GM18858 (cell line): Measurements from ENCODE around the gene LIPG.
"Not testable (repeated sequence)": the region's sequence is repeated elsewhere in the genome, so short reads cannot be mapped to it uniquely, and the experiment has no call there.

Experiments
- ATAC-seq: cut with Tn5 transposase; IDR thresholded peaks from one replicate; pipeline ENCODE4 v1.9.1; 2021; ENCODE audit not compliant: unreplicated experiment

LIPG gene

DNA sequence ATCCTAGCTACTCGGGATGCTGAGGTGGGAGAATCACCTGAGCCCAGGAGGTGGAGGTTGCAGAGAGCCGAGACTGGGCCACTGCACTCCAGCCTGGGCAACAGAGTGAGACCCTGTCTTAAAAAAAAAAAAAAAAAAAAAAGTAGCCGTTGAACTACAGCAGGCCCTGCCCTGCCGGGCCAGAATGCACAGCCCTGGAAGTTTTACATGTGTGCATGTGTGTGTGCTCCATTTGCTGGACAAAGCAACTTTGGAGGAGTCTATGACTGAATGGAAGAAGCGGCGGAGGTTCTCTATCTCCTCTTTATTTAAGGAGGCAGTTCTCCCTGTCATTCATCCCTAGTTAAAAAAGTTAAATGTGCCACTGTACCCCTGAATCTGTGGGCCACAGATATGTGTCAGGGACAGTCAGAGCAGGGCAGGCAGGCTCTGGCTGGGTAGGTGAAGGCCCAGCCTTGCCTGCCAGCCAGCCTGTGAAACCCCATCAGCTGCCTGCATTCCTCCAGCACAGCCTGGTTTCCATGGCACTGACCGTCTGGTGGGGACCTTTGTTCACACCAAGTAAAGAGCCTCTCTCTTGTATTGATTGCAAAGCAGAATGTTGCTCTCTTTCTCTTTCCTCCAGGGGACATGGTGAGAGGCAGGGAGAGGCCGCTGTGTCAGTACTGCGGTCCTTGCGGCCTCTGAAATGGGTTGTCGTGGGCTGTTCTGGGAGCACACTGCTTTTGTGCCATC lies 10.9 kb downstream of the LIPG start:
- no peak for ATAC-seq

DNA sequence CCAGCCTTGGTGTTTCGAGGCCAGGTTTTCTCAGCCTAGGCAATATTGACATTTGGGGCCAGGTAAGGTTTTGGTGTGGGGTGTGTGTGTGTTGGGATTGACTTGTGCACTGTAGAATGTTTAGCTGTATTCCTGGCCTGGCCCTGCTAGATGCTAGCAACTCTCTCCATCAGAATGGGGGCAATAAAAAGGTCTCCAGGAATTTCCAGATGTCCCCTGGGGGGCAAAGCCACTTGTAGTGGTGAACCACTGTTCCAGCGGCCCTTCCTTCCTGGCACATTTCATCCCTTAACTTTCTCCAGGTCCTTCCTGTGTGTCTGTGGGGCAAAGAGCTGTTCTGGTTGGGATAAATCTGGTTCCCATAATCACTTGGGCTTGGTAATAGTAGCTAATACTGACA lies 12.0 kb downstream of the LIPG start:
- no peak for ATAC-seq

GRCh38 chr18:49579041-49579440 lies 17.2 kb downstream of the LIPG start:
- not testable (repeated sequence) for ATAC-seq

DNA sequence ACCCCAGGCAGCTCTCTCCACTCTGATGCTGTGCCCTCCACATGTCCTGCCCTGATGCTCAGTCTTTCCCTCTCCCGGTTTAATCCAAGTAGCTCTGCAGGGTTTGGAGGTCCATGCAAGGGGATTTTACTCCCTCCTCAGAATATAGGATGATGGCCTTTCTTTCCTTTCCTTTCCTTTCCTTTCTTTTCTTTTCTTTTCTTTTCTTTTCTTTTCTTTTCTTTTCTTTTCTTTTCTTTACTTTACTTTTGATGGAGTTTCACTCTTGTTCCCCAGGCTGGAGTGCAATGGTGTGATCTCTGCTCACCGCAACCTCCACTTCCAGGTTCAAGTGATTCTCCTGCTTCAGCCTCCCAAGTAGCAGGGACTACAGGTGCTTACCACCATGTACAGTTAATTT lies 17.7 kb downstream of the LIPG start:
- not testable (repeated sequence) for ATAC-seq

GRCh38 chr18:49580279-49580678 lies 18.4 kb downstream of the LIPG start:
- ATAC-seq: no peak

- no peak for ATAC-seq
Measured at GRCh38 chr18:49581371-49581770, 19.5 kb downstream of the LIPG start.

DNA sequence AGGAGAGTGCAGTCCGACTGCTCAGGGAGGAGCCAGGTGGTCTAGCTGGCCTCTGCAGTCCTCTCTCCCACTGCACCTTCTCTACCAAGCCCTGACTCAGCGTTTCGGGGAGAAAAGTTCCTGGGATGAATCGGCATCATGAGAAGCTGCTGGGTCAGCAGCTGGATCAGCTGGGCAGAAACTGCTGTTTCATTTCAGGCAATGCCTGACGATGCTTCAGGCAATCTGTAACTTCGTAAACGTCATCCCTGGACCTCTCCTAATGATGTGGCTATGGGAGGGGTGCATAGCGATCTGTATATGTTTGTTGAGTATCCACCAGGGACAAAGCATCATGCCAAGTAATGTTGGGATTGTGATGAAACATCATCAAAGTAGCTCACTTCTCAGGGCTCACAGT lies 20.7 kb downstream of the LIPG start:
- no peak for ATAC-seq

DNA sequence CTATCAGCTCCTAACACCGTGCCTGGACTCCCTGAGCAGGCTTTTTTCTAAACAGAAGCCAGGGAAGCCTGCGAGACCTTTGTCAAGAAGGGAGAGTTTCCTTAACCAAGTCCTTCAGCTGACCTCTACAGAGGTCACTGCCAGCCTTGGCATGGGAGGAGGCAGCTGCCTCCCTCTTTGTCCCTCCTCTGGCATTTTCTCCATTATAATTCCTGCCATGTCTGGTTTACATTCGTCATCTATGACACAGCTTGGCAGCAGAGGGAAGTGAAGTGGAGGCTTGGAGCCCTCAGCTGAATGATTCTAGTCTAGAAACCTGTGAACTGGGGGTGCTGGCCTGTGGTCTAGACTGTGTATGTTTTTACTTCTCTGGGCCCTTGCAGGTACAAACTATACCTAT lies 22.5 kb downstream of the LIPG start:
- ATAC-seq: no peak

DNA sequence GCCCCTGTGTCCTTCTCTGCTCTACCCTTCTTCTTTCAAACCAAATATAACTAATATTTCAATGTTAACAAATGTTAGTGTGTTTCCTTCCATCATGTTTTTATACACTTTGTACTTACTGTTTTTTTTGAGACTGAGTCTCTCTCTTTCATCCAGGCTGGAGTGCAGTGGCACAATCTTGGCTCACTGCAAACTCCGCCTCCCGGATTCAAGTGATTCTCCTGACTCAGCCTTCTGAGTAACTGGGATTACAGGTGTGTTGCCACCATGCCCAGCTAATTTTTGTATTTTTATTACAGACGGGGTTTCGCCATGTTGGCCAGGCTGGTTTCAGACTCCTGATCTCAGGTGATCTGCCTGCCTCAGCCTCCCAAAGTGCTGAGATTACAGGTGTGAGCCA lies 23.1 kb downstream of the LIPG start:
- ATAC-seq: not testable (repeated sequence)

DNA sequence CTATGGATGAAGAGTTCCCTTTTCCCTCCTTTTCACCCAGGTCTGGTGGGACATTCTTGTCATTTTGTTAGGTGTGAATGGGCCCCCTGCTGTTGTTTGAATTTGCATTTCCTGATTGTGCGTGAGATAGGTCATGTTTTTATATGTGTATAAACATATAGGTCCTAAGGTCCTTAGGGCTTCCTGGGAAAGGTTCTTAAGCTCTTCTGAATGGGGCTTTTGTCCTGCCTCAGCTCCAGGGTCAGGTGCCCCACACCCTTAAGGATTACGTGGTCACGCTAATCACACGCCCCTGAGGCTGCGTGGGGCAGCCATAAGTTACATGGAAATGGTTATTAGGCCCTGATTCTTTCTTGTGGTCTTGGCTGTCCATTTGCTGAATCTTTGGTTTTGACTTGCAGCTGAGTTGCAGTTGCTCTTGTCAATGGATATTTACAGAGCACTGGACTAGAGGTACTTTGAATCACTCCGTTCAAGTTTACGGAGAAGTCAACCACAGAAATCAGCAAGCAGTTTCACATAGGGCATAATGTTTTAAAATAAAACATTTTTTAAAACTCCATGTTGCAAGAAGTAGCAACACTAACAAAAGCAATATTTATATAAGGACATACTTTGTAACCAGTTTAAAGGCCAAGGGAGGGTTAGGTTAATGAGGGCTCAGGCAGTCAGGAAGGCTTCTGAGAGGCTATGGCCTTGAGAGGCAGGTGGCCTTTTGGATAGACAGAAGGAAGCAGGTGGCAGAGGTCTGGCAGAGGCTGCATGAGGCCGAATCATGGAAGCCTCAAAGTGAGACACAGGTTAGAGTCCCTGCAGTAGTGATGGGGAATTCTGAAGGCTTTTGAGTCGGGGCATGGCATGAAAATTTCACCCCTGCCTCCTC lies 24.2 kb downstream of the LIPG start:
- no peak for ATAC-seq

DNA sequence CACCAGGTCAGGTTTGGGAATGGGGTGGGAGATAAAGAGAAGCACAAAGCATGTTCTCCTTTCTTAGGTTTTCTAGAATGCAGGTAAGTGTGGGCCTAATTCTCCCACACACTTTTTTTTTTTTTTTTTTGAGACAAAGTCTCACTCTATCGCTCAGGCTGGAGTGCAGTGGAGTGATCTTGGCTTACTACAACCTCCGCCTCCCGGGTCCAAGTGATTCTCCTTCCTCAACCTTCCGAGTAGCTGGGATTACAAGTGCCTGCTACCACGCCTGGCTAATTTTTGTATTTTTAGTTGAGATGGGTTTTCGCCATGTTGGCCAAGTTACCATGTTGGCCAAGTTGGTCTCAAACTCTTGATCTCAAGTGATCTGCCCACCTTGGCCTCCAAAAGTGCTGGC lies 26.3 kb downstream of the LIPG start:
- no peak for ATAC-seq

- ATAC-seq: no peak
Measured at GRCh38 chr18:49588971-49589370, 27.1 kb downstream of the LIPG start.

DNA sequence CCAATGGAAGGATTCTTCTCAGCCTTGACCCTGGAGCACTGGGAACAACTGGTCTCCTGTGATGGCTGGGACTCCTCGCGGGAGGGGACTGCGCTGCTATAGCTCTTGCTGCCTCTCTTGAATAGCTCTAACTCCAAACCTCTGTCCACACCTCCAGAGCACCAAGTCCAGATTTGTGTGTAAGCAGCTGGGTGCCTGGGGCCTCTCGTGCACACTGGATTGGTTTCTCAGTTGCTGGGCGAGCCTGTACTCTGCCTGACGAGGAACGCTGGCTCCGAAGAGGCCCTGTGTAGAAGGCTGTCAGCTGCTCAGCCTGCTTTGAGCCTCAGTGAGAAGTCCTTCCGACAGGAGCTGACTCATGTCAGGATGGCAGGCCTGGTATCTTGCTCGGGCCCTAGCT lies 28.8 kb downstream of the LIPG start:
- no peak for ATAC-seq

- ATAC-seq: no peak
Measured at GRCh38 chr18:49591271-49591670, 29.4 kb downstream of the LIPG start.

DNA sequence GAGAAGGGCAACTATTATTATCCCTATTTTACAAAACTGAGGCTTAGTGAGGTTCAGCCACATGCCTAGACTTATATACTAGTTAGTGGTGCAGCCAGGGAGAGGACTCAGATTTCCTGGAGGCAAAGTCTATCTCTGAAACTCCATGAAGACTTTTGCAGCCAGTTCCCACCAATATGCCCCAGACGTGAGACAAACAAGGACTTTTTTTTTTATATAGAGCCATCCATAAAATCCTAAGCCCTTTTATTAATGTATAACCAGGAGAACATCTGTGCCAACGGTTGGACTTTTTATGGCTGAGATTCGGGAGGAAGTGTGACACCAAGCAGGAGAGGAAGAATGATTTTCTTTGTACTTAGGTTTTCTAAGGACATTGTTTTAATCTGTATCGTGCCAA lies 29.9 kb downstream of the LIPG start:
- ATAC-seq: no peak

- no peak for ATAC-seq
Measured at GRCh38 chr18:49596687-49597086, 34.8 kb downstream of the LIPG start.

DNA sequence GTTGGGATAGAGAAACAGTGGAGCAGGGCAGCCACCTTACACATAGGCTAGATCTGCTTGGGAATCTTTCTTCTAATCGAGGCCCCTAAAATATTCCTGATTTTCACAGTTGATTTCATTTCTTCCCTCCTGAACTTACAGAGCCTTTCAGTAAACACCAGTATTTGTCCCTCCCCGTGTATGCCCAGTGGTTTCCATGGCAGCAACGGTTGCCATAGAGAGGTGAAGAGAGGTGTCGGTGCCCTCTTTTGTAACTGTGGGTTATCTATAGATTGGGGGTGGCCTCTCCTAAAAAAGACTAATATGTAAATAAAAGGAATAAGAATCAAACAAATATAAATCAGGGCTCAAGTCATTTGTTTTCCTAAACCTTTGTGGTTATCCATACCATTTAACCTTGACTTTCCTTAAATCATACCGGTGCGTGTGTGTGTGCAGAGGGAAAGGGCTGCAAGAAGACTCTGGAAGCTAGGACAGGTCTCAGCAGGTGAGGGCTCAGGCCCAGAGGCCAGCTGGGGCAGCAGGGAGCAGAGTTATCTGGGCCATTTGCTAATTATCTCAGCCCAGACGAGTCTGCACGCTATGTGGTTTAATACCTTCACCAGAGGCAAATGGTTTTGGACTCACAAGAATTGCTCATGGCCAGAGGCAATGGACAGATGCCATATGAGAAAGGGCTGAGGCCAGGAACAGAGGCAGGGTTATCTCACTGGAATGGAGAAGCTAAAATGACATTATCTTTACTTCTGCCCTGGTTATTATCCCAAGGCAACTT lies 35.5 kb downstream of the LIPG start:
- ATAC-seq: no peak

GRCh38 chr18:49601211-49601610 lies 39.4 kb downstream of the LIPG start:
- no peak for ATAC-seq

- ATAC-seq: no peak
Measured at GRCh38 chr18:49608366-49609255, 46.8 kb downstream of the LIPG start.

GRCh38 chr18:49609256-49610021 lies 47.6 kb downstream of the LIPG start:
- no peak for ATAC-seq
